Effector memory CD4-positive, alpha-beta T cell (primary cell): ENCODE measurements around the gene ARHGAP5.
A peak's percentile ranks its signal among the peaks of the same experiment; 100 is the strongest.

ENCODE experiments used
- DNase-seq, 3 donors: peaks; one replicate each; pipeline ENCODE4 v3.0.0-alpha.2; 2020
- H3K27ac ChIP-seq: 2 replicates; pipeline ENCODE4 v1.7.0; 2013; ENCODE audit warnings: mild to moderate bottlenecking, low read length, moderate library complexity; ENCODE audit not compliant: insufficient read depth, poor library complexity, severe bottlenecking
- H3K27me3 ChIP-seq: replicated peaks from 2 replicates; pipeline ENCODE4 v1.7.0; 2013; ENCODE audit warnings: mild to moderate bottlenecking, low read length; ENCODE audit not compliant: insufficient read depth, control insufficient read depth, poor library complexity, severe bottlenecking
- H3K36me3 ChIP-seq: 2 replicates; pipeline ENCODE4 v1.7.0; 2013; ENCODE audit warnings: mild to moderate bottlenecking, low read length, moderate library complexity; ENCODE audit not compliant: control insufficient read depth, insufficient read depth
- H3K4me1 ChIP-seq: 2 replicates; pipeline ENCODE4 v1.7.0; 2013; ENCODE audit warnings: low read length, mild to moderate bottlenecking; ENCODE audit not compliant: control insufficient read depth, insufficient read depth, poor library complexity, severe bottlenecking
- H3K4me3 ChIP-seq: 2 replicates; pipeline ENCODE4 v1.7.0; 2013; ENCODE audit warnings: low read length, low read depth, mild to moderate bottlenecking; ENCODE audit not compliant: insufficient read depth, poor library complexity, severe bottlenecking
- H3K9me3 ChIP-seq: 2 replicates; pipeline ENCODE4 v1.7.0; 2013; ENCODE audit warnings: mild to moderate bottlenecking, low read length, moderate library complexity; ENCODE audit not compliant: control insufficient read depth

The ARHGAP5 gene

DNA sequence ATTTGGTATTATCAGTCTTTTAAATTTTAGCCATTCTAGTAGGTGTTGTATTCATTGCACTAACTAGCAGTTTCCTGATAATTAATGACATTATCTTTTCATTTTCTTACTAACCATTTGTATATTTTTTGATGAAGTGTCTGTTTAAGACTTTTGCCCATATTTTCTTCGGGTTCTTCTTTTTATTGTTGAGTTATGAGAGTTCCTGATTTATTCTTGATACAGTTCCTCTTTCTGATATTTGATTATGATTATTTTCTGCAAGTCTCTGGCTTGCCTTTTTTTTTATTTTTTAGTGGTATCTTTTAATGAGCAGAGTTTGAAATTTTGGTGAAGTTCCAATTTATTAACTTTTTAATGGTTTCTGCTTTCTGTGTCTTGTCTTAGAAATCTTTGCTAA is 118.5 kb downstream of the ARHGAP5 start:
- Histone ChIP-seq H3K27me3 (no peaks in the 10 kb centered on the region), H3K27ac (no peak overlapping the region), H3K36me3 (no peaks in the 10 kb centered on the region), H3K4me1 (no peaks in the 10 kb centered on the region), H3K9me3 (no peaks in the 10 kb centered on the region), H3K4me3 (no peak overlapping the region)
- DNase-seq = no peak

GRCh38 chr14:32197919-32198318 is 120.8 kb downstream of the ARHGAP5 start:
- no peak overlapping the region for H3K27ac ChIP-seq
- peaks cover 3% of the 10 kb centered on the region for H3K4me1 ChIP-seq
- no peaks in the 10 kb centered on the region for H3K27me3 ChIP-seq
- H3K4me3 ChIP-seq = no peak overlapping the region
- DNase-seq = no peak
- H3K9me3 ChIP-seq = no peaks in the 10 kb centered on the region
- no peaks in the 10 kb centered on the region for H3K36me3 ChIP-seq

GRCh38 chr14:32200368-32201192 is 123.5 kb downstream of the ARHGAP5 start:
- no peaks in the 10 kb centered on the region for H3K9me3 ChIP-seq
- no peaks in the 10 kb centered on the region for H3K27me3 ChIP-seq
- no peaks in the 10 kb centered on the region for H3K36me3 ChIP-seq
- H3K27ac ChIP-seq = peak overlapping the region; percentile 99
- peak overlapping the region; percentile 91 for H3K4me3 ChIP-seq
- peaks cover 11% of the 10 kb centered on the region for H3K4me1 ChIP-seq
- no peak for DNase-seq

- Histone ChIP-seq H3K27ac (peak overlapping the region; percentile 99), H3K36me3 (no peaks in the 10 kb centered on the region), H3K4me1 (peaks cover 11% of the 10 kb centered on the region), H3K27me3 (no peaks in the 10 kb centered on the region), H3K4me3 (peak overlapping the region; percentile 91), H3K9me3 (no peaks in the 10 kb centered on the region)
- DNase-seq = peak; percentile 59 to 78 (median 59)
These were observed 124.2 kb downstream of the ARHGAP5 start for GRCh38 chr14:32201193-32201815.

DNA sequence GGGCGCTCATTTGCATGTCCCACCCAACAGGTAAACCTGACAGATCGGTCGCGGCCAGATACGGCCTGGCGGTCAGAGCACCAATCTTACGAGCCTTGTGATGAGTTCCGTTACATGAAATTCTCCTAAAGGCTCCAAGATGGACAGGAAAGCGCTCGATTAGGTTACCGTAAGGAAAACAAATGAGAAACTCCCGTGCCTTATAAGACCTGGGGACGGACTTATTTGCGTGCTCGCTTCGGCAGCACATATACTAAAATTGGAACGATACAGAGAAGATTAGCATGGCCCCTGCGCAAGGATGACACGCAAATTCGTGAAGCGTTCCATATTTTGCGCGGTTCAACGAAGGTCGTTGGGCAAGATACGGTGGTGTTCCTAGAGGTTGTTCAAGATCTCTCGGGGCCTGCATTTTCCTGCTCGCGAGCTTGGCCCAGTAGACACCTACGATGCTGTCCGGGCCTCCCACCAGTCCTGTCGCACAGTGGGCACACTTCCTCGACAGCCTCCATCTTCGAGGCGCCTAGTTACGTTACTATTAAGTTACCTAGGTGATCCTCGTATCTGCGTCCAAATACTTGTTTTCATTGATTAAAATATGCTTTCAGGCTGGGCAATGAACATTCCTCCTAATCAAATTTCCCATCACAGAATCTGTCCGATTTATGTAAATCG is 124.8 kb downstream of the ARHGAP5 start, which contains the start of gene RNU6-7:
TSS of gene RNU6-7 (plus strand) at position 230 of the 675 bp plus-strand sequence.
- peak within 1 kb of the TSS; percentile 99 for H3K27ac ChIP-seq
- H3K4me1 ChIP-seq = peaks cover 11% of the 10 kb centered on the region
- no peaks in the 10 kb centered on the region for H3K9me3 ChIP-seq
- H3K4me3 ChIP-seq = peak within 1 kb of the TSS; percentile 91
- H3K36me3 ChIP-seq = no peaks in the 10 kb centered on the region
- no peaks in the 10 kb centered on the region for H3K27me3 ChIP-seq
- DNase-seq = peak in 1 of 3 donors; percentile 21

DNA sequence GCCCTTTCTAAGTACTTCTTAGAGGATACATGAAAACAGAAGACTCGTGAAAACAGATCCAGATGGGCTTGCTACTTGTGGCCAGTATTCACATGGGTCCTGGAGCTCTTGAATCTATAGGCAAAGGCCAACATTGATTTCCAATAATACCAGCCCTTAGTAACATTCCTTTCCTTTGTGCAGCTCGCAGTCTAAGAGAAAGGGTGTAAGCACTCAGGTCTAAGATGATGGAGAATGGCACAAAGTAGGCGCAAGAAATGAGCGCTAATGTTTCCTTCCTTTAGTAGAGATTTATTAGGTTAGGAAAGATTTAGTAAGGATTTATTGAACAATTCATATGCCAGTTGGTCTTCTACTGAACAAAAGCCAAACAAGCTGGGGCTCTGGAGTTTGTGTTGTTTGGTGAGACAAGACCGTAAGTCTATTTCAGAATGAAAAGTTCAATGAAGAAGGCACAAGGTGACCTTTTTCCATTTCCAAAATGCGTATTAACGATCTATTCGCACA is 125.4 kb downstream of the ARHGAP5 start:
- no peaks in the 10 kb centered on the region for H3K9me3 ChIP-seq
- no peaks in the 10 kb centered on the region for H3K36me3 ChIP-seq
- peaks cover 11% of the 10 kb centered on the region for H3K4me1 ChIP-seq
- DNase-seq = no peak
- peak overlapping the region; percentile 99 for H3K27ac ChIP-seq
- no peaks in the 10 kb centered on the region for H3K27me3 ChIP-seq
- H3K4me3 ChIP-seq = peak overlapping the region; percentile 91

- Histone ChIP-seq H3K27me3 (no peaks in the 10 kb centered on the region), H3K36me3 (no peaks in the 10 kb centered on the region), H3K4me1 (peaks cover 11% of the 10 kb centered on the region), H3K4me3 (peak within 1 kb of the TSS; percentile 91), H3K27ac (peak within 1 kb of the TSS; percentile 99), H3K9me3 (no peaks in the 10 kb centered on the region)
- DNase-seq = peak; percentile 75 to 84 (median 81)
These were observed 126.1 kb downstream of the ARHGAP5 start, which contains the start of gene RNU6-8 for GRCh38 chr14:32202998-32203882. Gene RNU6-8, minus strand, starts transcription at chr14:32203269.

DNA sequence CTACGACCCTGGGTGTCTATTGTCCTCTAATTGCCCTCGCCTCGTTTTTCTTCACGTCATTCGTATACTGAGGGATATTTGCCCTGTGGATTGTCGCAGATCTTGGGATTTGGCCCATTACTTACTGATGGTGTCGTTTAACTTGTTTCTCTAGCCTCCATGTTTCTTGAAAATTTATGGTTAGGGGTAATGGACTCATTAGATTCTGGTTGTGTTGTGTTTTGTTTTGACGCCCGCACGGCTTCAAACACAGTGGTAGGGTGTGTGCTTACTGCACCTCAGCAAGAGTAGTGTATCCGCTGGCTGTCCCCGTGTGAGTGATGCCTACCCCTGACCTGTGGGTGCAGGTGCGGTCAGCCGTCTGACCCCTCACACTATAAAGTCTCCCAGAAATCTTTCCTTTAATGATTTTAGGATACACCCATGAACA is 126.8 kb downstream of the ARHGAP5 start:
- Histone ChIP-seq H3K9me3 (no peaks in the 10 kb centered on the region), H3K27ac (peak overlapping the region; percentile 99), H3K4me1 (peaks cover 11% of the 10 kb centered on the region), H3K4me3 (peak overlapping the region; percentile 91), H3K27me3 (no peaks in the 10 kb centered on the region), H3K36me3 (no peaks in the 10 kb centered on the region)
- DNase-seq = no peak

DNA sequence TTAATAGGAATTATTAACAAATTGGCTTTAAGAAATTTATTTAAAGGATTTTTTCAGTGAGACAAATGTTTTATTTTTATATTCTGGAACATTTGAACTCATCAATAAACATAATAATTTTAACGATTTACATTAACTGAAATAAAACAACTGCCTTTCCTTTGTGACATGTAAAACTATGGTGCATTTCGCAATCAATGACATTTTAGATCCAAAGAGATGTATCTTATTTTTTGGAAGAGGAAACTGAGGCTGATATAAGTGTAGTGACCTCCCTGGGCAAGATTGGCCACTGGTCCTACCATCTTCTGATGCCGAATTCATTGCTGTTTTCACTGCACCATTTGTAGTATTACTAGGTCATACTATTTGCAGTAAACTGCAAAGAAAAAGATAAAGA is 128.4 kb downstream of the ARHGAP5 start:
- Histone ChIP-seq H3K4me1 (peaks cover 11% of the 10 kb centered on the region), H3K9me3 (no peaks in the 10 kb centered on the region), H3K27ac (no peak overlapping the region), H3K27me3 (no peaks in the 10 kb centered on the region), H3K36me3 (no peaks in the 10 kb centered on the region), H3K4me3 (no peak overlapping the region)
- no peak for DNase-seq
